SU-DHL-6 (cell line): ENCODE results near the gene SUOX.

Experiments
- CTCF ChIP-seq: fragments of 200-600 bp; sonication (generic); IDR thresholded peaks from one replicate; pipeline ENCODE4 v1.5.1; 2017; ENCODE audit warnings: antibody characterized with exemption, mild to moderate bottlenecking, low read length, moderate library complexity; ENCODE audit not compliant: insufficient read depth, poor library complexity, severe bottlenecking
- EZH2phosphoT487 ChIP-seq: fragments of 200-600 bp; sonication (generic), shearing (Covaris generic); conservative IDR thresholded peaks from 2 replicates; pipeline ENCODE4 v1.6.1; 2018; ENCODE audit warnings: mild to moderate bottlenecking, antibody characterized with exemption, low read length, moderate library complexity, mixed read lengths

- TF ChIP-seq CTCF (no peak), EZH2phosphoT487 (no peak)
Observed at GRCh38 chr12:56021889-56022497, 24.9 kb downstream of the SUOX start.
